NCI-H1092 (cell line): Measurements from ENCODE around the gene ANKRD65.
"Not testable (repeated sequence)": the region's sequence is repeated elsewhere in the genome, so short reads cannot be mapped to it uniquely, and the experiment has no call there.

ENCODE experiments used
- DNase-seq: peaks from one replicate; lab custom pipeline; 2025; lab: John Stamatoyannopoulos, UW

Gene ANKRD65

DNA sequence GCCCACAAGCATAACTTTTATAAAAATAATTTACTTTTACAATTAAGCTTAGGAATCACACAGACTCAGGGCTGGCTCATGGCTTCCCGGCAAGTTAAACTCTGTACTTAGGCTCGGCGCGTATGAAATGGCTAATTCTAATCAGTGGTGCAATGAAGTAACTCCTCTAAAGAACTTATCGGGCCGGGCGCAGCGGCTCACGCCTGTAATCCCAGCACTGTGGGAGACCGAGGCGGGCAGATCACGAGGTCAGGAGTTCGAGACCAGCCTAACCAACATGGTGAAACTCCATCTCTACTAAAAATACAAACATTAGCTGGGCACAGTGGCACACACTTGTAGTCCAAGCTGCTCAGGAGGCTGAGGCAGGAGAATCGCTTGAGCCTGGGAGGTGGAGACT lies 51.0 kb downstream of the ANKRD65 start:
- DNase-seq: not testable (repeated sequence)
